ENCODE data around the gene CCNDBP1. TPM values are rescaled to one million over a fixed set of nuclear protein-coding genes. Genes with fewer than 3 reads are reported as not detected.

CCNDBP1 gene
- total and polyA plus RNA-seq, 2 of the 8 experiments (the other 6 are each of a cell fraction or from before 2014, with no cell fraction given): 23.4 to 29.0 TPM

GRCh38 chr15:43210172-43210745 is 25.1 kb downstream of the CCNDBP1 start (continued):
- no peak for TF ChIP-seq ATF2 (IDR thresholded peaks at IDR 0.05; ENCODE audit: low read length)
- no peak for TF ChIP-seq SP4 (IDR thresholded peaks at IDR 0.05; ENCODE audit: low read length)

Data from H1 (cell line).